22Rv1 (cell line): ENCODE results near the gene ANXA6.

Experiments
- ZFX ChIP-seq: fragments of 450-650 bp; IDR thresholded peaks from 2 replicates; pipeline ENCODE4 v1.6.1; 2017; ENCODE audit warnings: antibody characterized with exemption, borderline replicate concordance
- TF ChIP-seq, protein P1 (sequence below): fragments of 450-650 bp; IDR thresholded peaks from 2 replicates; pipeline ENCODE4 v1.5.1; 2017; ENCODE audit warnings: mild to moderate bottlenecking

DNA sequence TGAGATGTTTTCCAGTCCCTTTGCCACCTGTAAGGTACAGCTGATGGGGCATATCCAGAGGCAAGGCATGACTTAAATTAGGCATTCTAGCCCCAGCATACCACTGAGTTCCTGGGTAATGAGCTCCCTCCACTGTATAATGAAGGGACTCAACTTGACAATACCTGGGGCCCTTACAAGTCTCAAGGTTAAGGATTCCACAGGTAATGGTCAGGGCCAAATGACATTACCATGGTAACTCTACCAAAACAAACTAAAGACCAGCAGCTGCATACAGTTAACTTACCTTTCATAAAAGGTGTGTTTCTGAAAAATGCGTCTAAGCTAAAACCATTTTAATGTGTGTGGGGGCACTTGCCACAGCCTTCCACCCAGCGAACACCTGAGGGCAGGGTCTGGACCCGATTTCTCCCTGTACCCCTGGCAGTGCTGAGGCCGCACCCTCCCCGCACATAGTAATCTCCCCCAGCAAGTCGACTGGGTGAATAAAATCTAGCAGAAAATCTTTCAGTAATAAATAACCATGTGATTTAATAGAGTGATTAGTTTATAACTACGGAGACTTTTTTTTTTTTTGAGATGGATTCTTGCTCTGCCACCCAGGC lies 42.1 kb upstream of the ANXA6 start:
- TF ChIP-seq, protein P1, sequence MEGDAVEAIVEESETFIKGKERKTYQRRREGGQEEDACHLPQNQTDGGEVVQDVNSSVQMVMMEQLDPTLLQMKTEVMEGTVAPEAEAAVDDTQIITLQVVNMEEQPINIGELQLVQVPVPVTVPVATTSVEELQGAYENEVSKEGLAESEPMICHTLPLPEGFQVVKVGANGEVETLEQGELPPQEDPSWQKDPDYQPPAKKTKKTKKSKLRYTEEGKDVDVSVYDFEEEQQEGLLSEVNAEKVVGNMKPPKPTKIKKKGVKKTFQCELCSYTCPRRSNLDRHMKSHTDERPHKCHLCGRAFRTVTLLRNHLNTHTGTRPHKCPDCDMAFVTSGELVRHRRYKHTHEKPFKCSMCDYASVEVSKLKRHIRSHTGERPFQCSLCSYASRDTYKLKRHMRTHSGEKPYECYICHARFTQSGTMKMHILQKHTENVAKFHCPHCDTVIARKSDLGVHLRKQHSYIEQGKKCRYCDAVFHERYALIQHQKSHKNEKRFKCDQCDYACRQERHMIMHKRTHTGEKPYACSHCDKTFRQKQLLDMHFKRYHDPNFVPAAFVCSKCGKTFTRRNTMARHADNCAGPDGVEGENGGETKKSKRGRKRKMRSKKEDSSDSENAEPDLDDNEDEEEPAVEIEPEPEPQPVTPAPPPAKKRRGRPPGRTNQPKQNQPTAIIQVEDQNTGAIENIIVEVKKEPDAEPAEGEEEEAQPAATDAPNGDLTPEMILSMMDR = no peak
- TF ChIP-seq ZFX = no peak
